Central memory CD4-positive, alpha-beta T cell (primary cell): ENCODE data around the gene BEND6.
A peak's percentile ranks its signal among the peaks of the same experiment; 100 is the strongest.
"Not testable (repeated sequence)": the region's sequence is repeated elsewhere in the genome, so short reads cannot be mapped to it uniquely, and the experiment has no call there.

ENCODE experiments used
- DNase-seq: peaks from one replicate; pipeline ENCODE4 v3.0.0; 2022

BEND6 gene

DNA sequence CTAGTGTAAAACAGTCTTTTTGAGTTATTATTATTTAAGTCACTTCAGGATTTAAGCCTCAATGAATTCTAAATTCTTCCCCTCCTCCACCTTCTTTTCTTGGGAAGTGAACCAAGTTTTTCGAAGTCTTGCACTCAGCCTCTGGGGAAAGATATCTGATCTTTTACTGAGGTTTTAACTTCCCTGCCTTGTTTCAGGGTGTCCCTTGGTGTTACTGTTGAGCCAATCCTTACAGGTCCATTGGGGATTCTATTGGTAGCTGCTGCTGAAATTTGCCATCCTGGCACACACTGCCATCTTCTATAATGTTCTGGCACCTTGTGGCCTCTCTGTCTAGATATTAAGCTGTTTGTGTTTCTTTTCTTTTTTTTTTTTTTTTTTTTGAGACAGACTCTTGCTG is 31.7 kb downstream of the BEND6 start:
- no peak for DNase-seq

DNA sequence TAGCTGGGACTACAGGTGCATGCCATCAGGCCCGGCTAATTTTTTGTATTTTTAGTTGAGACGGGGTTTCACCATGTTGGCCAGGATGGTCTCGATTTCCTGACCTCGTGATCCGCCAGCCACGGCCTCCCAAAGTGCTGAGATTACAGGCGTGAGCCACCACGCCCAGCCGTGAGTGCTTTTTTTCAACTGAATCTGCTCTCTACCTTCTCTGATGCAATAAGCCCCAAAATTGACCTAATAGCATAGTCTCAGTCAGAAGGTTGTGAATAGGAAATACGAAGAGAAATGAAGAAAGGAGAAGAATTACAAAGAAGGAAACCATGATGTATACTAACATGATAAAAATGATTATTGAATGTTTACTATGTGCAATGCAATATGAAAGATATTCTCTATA is 33.2 kb downstream of the BEND6 start:
- no peak for DNase-seq

DNA sequence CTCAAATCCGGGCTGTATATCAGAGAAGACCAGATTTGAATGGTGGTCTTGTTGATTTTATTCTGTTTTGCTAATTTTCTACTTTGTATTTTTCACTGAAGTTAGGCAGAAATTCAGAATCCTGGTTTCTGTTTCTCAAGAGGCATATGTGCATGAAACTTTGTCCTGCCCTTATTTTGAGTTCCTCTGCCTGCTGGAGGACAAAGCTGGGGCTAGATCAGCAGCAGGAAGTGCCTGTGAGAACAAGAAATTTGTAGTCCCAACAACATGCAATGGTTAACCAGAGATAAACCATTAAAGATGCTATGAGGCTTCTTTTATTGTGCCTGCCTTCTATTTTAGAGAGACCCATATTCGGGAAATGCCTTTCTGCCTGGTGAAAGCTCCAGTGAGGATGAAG is 37.1 kb downstream of the BEND6 start:
- DNase-seq = no peak

DNA sequence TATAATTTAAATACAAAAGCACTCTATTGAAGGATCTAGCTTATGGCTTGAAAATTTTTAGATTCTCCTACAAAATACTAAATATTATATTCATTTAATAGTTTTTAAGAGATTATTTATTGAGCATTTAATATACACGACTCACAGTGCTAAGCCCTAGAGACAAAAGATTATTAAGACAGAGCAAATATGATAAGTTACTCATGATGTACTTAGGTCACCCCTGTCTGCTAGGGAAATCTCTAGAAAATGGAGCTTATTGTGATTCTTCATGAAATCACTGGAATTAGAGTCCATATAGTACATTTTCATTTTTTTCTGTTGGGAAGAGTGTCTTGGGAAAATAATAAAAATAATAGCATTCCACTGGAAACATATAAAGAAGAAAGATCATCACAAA is 37.8 kb downstream of the BEND6 start:
- DNase-seq = no peak

DNA sequence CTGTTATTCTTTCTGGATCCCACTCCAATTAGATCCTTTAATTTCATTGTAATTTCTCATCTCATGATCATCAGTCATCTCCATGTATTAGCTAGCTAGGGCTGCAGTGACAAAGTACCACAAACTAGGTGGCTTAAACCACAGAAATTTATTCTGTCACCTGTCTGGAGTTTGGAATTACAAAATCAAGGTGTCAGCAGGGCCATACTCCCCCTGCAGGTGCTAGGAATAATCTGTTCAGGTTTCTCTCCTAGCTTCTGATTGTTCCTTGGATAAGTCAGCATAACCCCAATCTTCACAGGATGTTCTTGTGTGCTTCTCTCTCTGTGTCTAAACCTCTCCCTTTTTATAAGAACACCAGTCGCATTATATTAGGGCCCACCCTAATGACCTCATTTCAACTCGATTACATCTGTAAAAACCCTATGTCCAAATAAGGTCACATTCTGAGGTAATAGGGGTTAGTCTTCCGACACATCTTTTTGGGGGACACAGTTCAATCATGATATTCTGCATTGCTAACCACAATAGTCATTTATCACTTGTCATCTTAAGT is 40.5 kb downstream of the BEND6 start:
- no peak for DNase-seq

DNA sequence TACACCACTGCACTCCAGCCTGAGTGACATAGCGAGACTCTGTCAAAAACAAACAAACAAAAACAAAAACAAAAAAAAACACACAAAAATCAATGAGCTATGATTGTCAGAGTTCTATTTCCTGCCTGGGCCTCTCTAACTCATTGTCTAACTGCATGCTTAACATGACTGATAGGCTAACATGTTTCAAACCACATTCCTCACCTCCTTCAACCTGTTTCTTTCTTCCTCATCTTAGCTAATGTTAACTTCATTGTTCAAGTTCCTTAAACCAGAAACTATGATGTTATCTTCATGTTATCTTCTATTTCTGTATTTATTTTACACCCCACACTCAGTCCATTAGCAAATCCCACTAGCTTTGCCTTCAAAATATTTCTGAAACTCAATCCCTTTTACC is 41.5 kb downstream of the BEND6 start:
- DNase-seq = no peak

DNA sequence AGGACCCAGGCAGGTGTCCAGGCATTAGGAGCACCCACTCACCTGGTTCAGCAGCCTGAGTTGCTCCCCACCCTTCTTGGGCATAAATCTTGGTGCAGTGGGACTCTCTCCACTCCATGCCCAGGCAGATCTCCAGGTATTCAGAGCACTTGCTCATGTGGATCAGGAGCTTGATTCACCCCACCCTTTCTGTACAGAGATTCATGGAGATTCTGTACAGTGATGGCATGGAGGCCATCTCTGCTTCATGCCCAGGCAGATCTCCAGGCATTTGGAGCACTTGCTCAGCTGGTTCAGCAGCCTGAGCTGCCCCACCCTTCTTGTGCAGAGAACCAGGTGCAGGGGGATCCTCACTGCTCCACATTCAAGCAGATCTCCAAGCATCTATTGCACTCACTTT is 44.1 kb downstream of the BEND6 start:
- DNase-seq = no peak

DNA sequence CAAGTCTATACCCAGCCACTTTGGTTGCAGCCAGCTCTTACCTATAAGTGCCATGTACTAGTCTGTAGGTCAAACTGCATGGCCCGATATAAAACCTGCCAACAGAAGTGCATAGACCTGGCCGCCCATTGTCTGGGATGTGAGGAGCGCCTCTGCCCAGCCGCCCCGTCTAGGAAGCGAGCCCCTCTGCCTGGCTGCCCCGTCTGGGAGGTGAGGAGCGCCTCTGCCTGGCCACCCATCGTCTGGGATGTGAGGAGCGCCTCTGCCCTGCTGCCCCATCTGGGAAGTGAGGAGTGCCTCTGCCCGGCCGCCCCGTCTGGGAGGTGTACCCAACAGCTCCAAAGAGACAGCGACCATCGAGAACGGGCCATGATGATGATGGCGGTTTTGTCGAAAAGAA is 44.8 kb downstream of the BEND6 start:
- DNase-seq = not testable (repeated sequence)

DNA sequence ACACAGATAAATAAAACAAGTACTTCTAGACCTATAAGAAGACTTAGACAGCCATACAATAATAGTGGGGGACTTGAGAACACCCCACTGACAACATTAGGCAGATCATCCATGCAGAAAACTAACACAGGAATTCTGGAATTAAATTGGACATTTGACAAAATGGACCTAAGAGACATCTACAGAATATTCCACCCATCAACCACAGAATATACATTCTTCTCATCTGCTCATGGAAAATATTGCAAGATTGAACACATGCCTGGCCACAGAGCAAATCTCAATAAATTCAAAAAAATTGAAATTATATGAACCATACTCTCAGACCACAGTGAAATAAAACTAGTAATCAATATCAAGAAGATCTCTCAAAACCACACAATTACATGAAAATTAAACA is 47.3 kb downstream of the BEND6 start:
- DNase-seq = no peak

DNA sequence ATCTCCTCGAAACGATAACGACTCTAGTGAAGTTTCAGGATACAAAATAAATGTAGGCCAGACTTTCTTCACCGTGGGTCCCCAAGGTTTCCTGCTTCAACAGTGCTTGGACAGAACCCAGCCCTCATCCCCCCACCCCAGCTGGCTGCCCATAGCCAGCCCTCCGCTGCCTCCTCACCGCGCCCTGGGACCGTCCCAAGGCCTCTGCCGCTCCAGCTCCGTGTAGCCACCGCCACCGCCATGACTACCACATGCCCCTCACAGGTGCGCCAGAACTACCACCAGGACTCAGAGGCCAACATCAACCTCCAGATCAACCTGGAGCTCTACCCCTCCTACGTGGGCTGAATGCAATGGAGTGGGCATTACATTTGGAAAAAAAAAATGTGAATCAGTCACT is 49.4 kb downstream of the BEND6 start:
- DNase-seq = no peak

DNA sequence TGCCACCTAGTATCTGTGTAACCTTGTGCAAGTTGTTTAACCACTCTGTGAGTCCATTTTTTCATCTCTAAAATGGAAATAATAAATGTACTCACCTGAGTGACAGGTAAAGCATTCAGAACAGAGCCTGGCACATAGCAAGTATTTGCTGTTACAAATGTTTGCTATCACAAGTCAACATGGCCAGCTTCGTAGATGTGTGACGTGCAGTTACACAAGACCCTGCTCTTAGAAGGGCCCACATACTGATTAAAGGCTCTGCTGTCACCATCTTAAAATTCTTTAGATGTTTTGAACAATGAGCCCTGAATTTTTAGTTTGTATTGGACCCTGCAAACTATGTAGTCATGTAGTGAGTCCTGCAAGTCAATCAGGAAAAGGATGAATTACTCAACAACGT is 51.2 kb downstream of the BEND6 start:
- DNase-seq = no peak

DNA sequence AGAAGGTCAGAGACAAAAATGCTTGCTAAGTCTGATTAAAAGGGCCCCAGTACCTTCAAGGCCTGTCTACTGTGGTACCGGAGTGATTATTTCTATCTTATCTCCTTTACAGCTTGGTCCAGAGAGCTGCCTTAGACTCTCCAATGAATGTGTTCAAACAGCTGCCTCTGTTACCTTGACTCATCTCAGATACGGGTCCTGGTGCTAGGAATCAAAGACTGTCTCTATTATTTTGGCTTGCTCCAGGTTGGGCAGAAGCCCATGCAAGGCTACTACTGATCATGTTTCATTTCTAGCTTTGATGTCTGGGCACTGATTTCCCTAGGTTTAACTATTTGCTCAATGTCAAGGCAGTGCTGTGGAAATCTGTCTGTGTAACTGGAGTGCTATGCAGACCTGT is 53.2 kb downstream of the BEND6 start:
- not testable (repeated sequence) for DNase-seq

DNA sequence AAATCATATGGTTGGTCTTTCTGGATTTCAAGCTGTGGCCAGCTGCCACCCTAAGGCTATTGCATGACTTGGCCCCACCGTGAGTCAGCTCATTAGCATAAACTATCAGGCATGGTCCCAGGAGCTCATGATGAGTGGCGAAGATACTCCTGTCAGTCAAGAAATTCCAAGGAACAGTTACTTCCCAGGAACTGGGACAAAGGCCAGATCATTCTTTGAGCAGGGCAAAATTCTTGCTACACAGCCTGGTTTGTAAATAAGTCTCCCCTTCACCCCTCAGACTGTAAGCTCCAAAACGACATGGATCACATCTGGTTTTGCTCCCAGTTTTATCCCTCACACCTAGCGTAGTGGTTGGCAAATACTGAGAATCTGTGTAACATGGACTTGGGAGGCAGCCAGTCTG is 58.6 kb downstream of the BEND6 start:
- no peak for DNase-seq

DNA sequence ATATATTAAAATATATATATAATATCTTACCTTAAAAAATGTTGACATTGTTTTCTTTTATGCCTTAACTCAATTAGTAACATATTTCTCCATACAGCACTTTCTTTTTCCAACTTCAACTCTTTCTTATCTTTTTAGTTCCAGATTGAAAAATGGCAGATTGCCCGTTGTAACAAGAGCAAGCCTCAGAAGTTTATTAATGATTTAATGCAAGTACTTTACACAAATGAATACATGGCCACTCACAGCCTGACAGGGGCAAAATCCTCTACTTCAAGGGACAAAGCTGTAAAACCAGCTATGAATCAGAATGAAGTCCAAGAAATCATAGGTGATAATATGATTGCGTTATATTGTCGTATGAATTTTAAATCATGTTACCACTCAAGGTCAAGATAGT is 62.2 kb downstream of the BEND6 start:
- no peak for DNase-seq

DNA sequence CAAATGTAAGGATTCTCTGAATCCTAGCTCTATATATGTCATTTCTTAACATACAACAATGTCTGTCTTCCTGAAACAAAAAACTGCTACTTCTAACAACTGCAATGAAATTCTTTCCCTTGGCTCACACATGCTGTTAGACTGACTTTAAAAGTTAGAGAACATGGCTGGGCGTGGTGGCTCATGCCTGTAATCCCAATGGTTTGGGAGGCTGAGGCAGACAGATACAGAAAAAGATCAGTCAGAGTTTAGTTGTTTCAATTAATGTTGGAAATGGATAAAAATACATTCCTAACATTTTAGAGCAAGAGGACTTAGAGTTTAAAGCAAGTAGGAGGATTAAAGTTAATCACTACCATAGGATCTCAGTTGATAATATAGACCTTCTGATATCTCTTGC is 62.9 kb downstream of the BEND6 start:
- DNase-seq = no peak

DNA sequence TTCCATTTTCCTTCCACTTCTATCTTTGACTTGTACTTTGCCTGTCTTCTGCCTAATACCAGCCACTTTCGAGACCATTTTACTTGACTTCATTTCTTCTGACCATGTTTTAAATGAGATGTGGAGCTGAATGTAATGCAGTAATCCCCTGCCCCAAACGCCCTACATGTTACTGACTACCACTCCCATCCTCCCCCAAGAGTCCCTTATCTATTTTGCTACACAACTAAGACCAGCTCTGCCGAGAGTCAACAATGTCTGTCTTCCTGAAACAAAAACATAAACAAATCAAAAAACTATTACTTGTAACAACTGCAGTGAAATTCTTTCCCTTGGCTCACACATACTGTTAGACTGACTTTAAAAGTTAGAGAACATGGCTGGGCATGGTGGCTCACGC is 64.5 kb downstream of the BEND6 start:
- no peak for DNase-seq

DNA sequence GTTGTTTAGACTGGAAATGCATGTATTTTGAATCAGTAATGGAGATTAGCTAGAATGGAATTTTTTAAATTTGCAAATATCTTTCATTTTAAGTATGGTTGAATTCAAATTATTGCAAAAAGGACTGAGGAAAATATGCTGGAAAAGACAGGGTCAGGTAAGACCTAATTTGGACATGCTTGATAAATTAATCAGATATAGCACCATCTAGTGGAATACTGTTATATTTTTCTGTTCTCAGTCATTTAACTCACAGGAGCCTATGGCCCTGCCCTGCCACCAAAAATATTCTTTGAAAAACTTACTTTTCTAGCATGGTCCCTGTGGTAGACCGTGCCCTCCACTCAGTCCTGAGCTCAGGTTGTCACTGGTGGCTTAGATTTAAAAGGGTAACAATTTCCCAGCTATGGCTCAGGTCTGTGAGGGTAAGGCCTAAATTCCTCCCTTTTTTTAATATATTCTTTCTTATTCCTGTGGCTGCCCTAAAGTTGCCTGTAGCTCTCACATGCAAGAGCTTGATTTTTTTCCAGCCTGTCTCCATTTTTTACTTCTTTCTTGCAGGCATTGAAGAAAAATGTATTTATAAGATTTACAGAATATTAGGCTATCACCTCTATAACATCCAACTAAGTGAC is 66.3 kb downstream of the BEND6 start:
- DNase-seq = peak; percentile 3

DNA sequence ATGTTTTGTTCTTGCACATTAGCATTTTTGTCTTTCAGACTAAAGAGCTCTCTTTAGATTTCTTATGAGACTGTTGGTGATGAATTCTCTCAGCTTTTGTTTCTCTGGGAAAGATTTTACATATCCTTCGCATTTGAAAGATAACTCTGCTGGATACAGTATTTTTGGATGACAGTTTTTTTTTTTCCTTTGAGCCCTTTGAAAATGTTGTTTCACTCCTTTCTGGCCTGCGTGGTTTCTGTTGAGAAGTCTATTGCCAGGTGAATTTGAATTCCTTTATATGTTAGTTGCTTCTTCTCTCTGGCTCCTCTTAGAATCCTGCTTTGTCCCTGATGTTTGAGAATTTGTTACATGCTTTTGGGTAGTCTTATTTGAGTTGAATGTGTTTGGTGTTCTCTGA is 69.4 kb downstream of the BEND6 start:
- DNase-seq = no peak

DNA sequence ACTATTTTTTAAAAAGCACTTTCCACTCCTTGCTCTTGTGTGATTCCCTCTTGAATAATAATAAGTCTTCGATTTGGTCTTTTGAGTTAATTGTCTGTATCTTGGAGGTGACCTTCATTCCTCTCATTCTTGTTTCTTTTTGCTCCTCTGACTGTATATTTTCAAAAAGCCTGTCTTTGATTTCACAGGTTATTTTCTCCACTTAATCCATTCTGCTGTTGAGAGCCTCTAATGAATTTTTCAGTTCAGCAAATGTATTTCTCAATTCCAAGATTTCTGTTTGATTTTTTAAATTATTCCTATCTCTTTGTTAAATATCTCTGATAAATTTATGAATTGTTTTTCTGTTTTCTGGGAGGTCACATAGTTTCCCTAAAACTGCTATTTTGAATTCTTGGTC is 69.9 kb downstream of the BEND6 start:
- no peak for DNase-seq

DNA sequence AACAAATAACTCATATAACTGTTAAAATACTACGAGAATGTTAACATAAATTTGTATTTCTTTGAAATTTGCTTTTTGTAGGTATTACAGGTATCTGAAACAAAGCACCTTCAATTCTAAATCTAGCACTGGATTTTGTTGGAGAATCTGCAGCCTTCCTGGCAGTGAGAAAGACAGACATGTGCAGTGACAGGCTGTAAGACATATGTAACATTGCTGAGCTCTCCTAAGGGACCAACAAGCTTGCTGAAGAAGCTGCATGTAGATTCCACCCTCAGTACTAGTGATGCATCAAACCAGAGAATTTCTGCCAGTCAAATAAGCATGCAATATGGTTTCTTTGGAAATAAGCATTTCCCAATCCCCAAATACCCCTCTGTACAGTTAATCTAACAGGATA is 71.1 kb downstream of the BEND6 start:
- DNase-seq = no peak

DNA sequence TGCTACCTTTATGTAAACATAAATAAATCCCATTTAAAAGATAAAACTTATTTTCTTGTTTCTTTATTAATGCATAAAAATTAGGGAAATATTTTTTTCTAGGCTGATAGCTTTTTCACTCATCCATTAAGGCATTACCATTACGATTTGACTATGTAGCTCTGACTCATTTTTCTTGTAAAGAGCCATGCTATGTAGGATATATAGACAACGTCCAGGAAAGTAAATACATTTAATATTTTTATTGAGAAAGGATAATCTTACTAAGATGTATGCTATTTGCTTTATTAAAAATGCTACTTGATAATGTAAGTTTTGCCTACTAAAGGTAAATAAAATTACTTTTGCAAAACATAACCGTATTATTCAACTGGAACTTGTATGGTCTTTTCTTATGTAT is 72.4 kb downstream of the BEND6 start:
- DNase-seq = no peak

DNA sequence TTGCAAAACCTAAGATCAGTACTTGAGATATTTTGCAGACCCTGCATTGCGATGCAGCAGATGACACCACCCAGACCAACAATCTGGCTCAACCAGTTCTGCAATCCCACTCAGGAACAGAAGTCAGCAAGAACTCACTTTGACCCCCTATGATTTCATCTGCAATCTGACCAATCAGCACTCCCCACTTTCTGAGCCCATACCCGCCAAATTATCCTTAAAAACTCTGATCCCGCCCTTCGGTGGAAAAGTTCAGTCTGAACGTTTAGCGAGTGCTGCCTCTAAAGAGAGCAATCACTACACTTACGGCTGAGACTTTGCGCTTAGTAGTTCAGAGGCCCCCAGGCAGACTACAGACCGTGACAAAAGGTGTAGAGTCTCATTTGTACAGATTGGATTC is 74.3 kb downstream of the BEND6 start:
- DNase-seq = no peak

DNA sequence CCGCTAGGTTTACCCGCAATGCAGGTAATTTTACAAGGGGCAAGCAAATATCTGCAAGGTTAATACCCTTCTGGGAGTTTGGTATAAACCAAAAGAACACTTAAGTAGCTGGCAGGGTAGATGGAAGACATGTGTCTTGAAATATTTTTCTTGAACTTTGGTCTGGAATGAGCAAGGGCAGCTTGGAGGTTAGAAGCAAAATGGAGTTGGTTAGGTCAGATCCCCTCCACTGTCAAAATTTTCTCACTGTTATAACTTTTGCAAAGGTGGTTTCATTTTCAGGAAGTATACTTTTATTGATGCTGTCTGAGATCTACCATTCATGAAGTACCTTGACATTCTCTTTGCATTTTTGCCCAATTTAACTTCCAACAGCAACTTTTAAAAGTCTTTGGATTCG is 78.3 kb downstream of the BEND6 start:
- DNase-seq = no peak

DNA sequence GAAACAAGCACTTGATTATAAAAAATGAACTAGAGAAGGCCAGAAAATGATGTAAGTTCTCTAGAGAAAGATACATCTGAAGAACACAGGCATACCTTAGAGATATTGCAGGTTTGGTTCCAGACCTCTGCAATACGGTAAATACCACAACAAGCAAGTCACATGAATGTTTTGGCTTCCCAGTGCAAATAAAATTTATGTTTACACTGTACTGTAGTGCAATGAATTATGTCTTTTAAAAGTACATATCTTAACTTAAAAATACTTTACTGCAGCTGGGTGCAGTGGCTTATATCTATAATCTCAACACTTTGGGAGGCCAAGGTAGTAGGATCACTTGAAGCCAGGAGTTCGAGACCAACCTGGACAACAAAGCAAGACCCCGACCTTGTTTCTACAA is 80.6 kb downstream of the BEND6 start:
- DNase-seq = no peak

DNA sequence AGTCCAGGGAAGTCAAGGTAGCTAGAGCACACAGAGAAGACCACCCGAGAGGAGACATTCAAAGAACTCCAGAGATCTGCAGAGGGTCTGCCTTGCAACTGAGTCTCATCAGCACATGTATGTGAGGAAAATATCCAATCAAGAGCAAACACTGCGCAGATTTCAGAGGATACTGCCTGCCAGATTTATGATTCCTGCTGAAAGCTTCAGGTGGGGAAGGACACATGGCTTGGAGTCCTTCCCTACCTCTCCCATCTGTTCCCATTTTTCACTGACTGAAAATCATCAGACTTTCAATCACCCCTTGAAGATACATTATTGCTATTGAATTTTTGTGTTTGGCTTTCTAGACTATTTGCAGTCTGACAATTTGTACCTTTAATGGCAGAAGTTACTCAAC is 84.0 kb downstream of the BEND6 start:
- DNase-seq = no peak

DNA sequence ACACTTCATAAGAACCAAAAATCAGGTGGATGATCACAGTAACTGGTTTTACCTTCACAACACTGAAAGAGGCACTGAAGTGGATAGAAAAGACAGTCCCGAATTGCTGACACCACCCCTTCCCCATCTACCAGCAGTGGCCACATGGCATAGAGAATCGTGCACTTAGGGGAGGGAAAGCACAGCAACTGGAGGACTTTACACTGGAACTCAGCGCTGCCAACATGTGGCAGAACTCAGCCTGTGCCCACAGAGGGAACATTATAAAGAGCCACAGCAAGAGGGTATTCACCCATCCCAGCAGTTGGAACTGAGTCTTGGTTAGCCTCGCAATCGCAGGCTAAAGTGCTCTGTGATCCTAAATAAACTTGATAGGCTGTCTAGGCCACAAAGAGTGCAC is 85.1 kb downstream of the BEND6 start:
- DNase-seq = no peak
